ENCODE measurements around the gene HOXB9. TPM values are rescaled to one million over a fixed set of nuclear protein-coding genes. Genes with fewer than 3 reads are reported as not detected.

The HOXB9 gene
- total RNA-seq, 1 experiment from 2014 or later: not detected

GRCh38 chr17:48663134-48663924 lies 37.2 kb upstream of the HOXB9 start:
- TF ChIP-seq CTCF (conservative IDR thresholded peaks at IDR 0.05): peak; percentile 32; the same call in 2 of the 3 replicates
- Mint-ChIP-seq H3K36me3 (ENCODE audit: insufficient read depth in 1 of 3, low read depth in 3 of 3) (no peaks in the 10 kb centered on the region), H3K27me3 (ENCODE audit: low read depth) (peaks cover 85% of the 10 kb centered on the region), H3K9me3 (peaks cover 4 to 10% of the 10 kb centered on the region in 2 experiments), H3K4me1 (no peaks in the 10 kb centered on the region), H3K4me3 (no peak overlapping the region), H3K27ac (no peak overlapping the region; a peak in 1 of 7 replicates)
- Histone ChIP-seq H2BK120ac (ENCODE audit: low read depth, low read length, poor library complexity, severe bottlenecking) (no peak overlapping the region), H3K79me1 (ENCODE audit: insufficient read depth, low read depth, low read length, poor library complexity, severe bottlenecking) (no peaks in the 10 kb centered on the region), H3K27ac (ENCODE audit: insufficient read length, low read depth, low read length) (no peak overlapping the region), H3K23me2 (ENCODE audit: insufficient read length, low read depth, low read length, poor library complexity, severe bottlenecking) (no peaks in the 10 kb centered on the region), H4K20me1 (ENCODE audit: control insufficient read depth, insufficient read depth, insufficient read length) (no peaks in the 10 kb centered on the region), H3K79me2 (ENCODE audit: insufficient read depth, low read length) (no peaks in the 10 kb centered on the region), H3K56ac (ENCODE audit: insufficient read length, low read depth, low read length) (no peak overlapping the region), H2BK12ac (ENCODE audit: insufficient read length, low read depth, low read length) (no peak overlapping the region), H3K4me2 (ENCODE audit: insufficient read depth, insufficient read length, low read length) (no peak overlapping the region), H3K27me3 (ENCODE audit: insufficient read depth, low read length) (no peaks in the 10 kb centered on the region; the same call in 1 of the 2 replicates), H2BK15ac (ENCODE audit: low read depth, low read length) (no peak overlapping the region), H3T11ph (ENCODE audit: low read length) (no peak overlapping the region), H3K14ac (ENCODE audit: insufficient read depth, low read length) (no peak overlapping the region), H4K5ac (ENCODE audit: insufficient read length, low read depth, low read length) (no peak overlapping the region), H3K23ac (ENCODE audit: insufficient read length, low read depth, low read length) (no peak overlapping the region), H2AFZ (ENCODE audit: low read length) (no peak overlapping the region), H4K91ac (ENCODE audit: insufficient read length, low read depth, low read length) (no peak overlapping the region), H3K9ac (ENCODE audit: extremely low read depth, insufficient read length, low read length) (no peak overlapping the region), H3K4ac (ENCODE audit: low read depth, low read length) (no peak overlapping the region), H2BK5ac (ENCODE audit: insufficient read length, low read length) (no peak overlapping the region), H3K18ac (ENCODE audit: insufficient read length, low read depth, low read length) (no peak overlapping the region), H4K8ac (replicated peaks; ENCODE audit: insufficient read length, low read depth, low read length) (no peak overlapping the region), H3K4me1 (ENCODE audit: insufficient read depth, low read length) (no peaks in the 10 kb centered on the region), H2AK5ac (ENCODE audit: insufficient read length, low read length) (no peak overlapping the region), H2BK20ac (ENCODE audit: low read depth, low read length, poor library complexity, severe bottlenecking) (no peak overlapping the region), H3K9me3 (ENCODE audit: control insufficient read depth, low read depth, low read length) (no peaks in the 10 kb centered on the region)
- WGBS (ENCODE audit: extremely low coverage, insufficient read length, low lambda C conversion rate): no CpG with 5 or more reads among the region's 8 CpGs
- DNase-seq: no peak

Data from H9 (cell line).